ENCODE results near the gene RFTN1. TPM values are rescaled to one million over a fixed set of nuclear protein-coding genes. Genes with fewer than 3 reads are reported as not detected.
A peak's percentile ranks its signal among the peaks of the same experiment; 100 is the strongest.

RFTN1 gene
- total RNA-seq, 4 donors from 2014 or later = 10.3 to 26.9 (median 22.3) TPM

- 93% methylated on average over 8 of the region's 8 CpGs for WGBS
- no peak overlapping the region for H3K27ac ChIP-seq
Measured at GRCh38 chr3:16455966-16456365, 57.5 kb downstream of the RFTN1 start.

GRCh38 chr3:16455001-16455400 lies 58.5 kb downstream of the RFTN1 start:
- no peak overlapping the region for H3K4me3 ChIP-seq
- TF ChIP-seq EP300 (IDR thresholded peaks at IDR 0.05) (no peak), CTCF (IDR thresholded peaks at IDR 0.05) (no peak), POLR2A (IDR thresholded peaks at IDR 0.05) (no peak)
- no peak for DNase-seq (ENCODE audit: low spot score in 2 of 2)
- H3K27ac ChIP-seq = no peak overlapping the region
- no peaks in the 10 kb centered on the region for H3K9me3 ChIP-seq
- 90% methylated on average over 7 of the region's 7 CpGs for WGBS
- no peaks in the 10 kb centered on the region for H3K4me1 ChIP-seq
- no peaks in the 10 kb centered on the region for H3K36me3 ChIP-seq
- no peaks in the 10 kb centered on the region for H3K27me3 ChIP-seq

More at GRCh38 chr3:16455966-16456365, 57.5 kb downstream of the RFTN1 start:
- H3K27me3 ChIP-seq = no peaks in the 10 kb centered on the region
- H3K36me3 ChIP-seq = no peaks in the 10 kb centered on the region
- no peaks in the 10 kb centered on the region for H3K4me1 ChIP-seq
- H3K9me3 ChIP-seq = no peaks in the 10 kb centered on the region
- no peak for DNase-seq (ENCODE audit: low spot score in 2 of 2)
- no peak overlapping the region for H3K4me3 ChIP-seq
- TF ChIP-seq POLR2AphosphoS5 (IDR thresholded peaks at IDR 0.05) (no peak), CTCF (IDR thresholded peaks at IDR 0.05) (no peak), POLR2A (IDR thresholded peaks at IDR 0.05) (no peak), EP300 (IDR thresholded peaks at IDR 0.05) (no peak)

- Histone ChIP-seq H3K36me3 (no peaks in the 10 kb centered on the region), H3K4me3 (no peak overlapping the region), H3K27ac (no peak overlapping the region), H3K4me1 (peaks cover 16% of the 10 kb centered on the region), H3K27me3 (no peaks in the 10 kb centered on the region), H3K9me3 (no peaks in the 10 kb centered on the region)
- WGBS = 81% methylated on average over 4 of the region's 4 CpGs
- TF ChIP-seq EP300 (IDR thresholded peaks at IDR 0.05) (no peak), POLR2A (IDR thresholded peaks at IDR 0.05) (no peak), POLR2AphosphoS5 (IDR thresholded peaks at IDR 0.05) (no peak), CTCF (IDR thresholded peaks at IDR 0.05) (no peak)
- no peak for DNase-seq (ENCODE audit: low spot score in 2 of 2)
Measured at GRCh38 chr3:16452261-16452660, 61.2 kb downstream of the RFTN1 start.

- Histone ChIP-seq H3K4me1 (peaks cover 16% of the 10 kb centered on the region), H3K27ac (no peak overlapping the region), H3K36me3 (no peaks in the 10 kb centered on the region), H3K9me3 (no peaks in the 10 kb centered on the region), H3K4me3 (no peak overlapping the region), H3K27me3 (no peaks in the 10 kb centered on the region)
- TF ChIP-seq POLR2A (IDR thresholded peaks at IDR 0.05) = no peak
- no peak for TF ChIP-seq POLR2AphosphoS5 (IDR thresholded peaks at IDR 0.05)
- no peak for TF ChIP-seq EP300 (IDR thresholded peaks at IDR 0.05)
- TF ChIP-seq CTCF (IDR thresholded peaks at IDR 0.05) = no peak
- DNase-seq (ENCODE audit: low spot score in 2 of 2) = no peak
- 71% methylated on average over 6 of the region's 6 CpGs for WGBS
Measured at GRCh38 chr3:16449369-16449768, 64.1 kb downstream of the RFTN1 start.

GRCh38 chr3:16448639-16449070 lies 64.8 kb downstream of the RFTN1 start:
- Histone ChIP-seq H3K36me3 (no peaks in the 10 kb centered on the region), H3K27ac (peak overlapping the region; percentile 34), H3K9me3 (no peaks in the 10 kb centered on the region), H3K27me3 (no peaks in the 10 kb centered on the region), H3K4me3 (no peak overlapping the region), H3K4me1 (peaks cover 16% of the 10 kb centered on the region)
- TF ChIP-seq POLR2AphosphoS5 (IDR thresholded peaks at IDR 0.05) (peak in 1 of 3 donors; percentile 11), CTCF (IDR thresholded peaks at IDR 0.05) (no peak), POLR2A (IDR thresholded peaks at IDR 0.05) (no peak), EP300 (IDR thresholded peaks at IDR 0.05) (no peak)
- peak; percentile 84 to 85 for DNase-seq (ENCODE audit: low spot score in 2 of 2)
- 26% methylated on average over 6 of the region's 6 CpGs for WGBS

Measured in suprapubic skin (tissue), 4 donors.